ENCODE results near the gene ALAS1. TPM values are rescaled to one million over a fixed set of nuclear protein-coding genes. Genes with fewer than 3 reads are reported as not detected.

ALAS1 gene
- total and polyA plus RNA-seq, 9 of the 15 experiments (the other 6 are each of a cell fraction or from before 2014, with no cell fraction given), result 21.4 to 49.5 (median 34.4) TPM

DNA sequence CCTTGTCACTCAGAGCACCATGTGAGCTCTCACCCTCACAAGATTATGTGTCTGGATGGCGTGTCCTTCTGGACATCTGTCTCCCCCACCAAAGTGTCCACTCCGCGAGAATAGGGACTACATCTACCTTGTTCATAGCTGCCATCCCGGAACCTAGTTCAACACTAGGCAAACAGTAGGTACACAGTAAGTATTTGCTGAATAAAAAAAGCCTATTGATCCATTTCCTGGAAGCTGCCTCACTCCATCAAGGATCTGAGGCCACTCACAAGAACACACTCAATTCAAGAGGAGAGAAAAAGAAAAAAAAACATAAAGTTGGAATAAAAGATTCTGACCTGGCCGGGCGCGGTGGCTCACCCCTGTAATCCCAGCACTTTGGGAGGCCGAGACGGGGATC lies 11.2 kb upstream of the ALAS1 start:
- Histone ChIP-seq H3K4me3 (no peak overlapping the region), H3K9me3 (replicated peaks; ENCODE audit: control insufficient read depth, insufficient read depth, low read depth, low read length) (no peaks in the 10 kb centered on the region), H3K27ac (ENCODE audit: extremely low read depth, low read depth, low read length) (no peak overlapping the region), H3K9ac (ENCODE audit: insufficient read depth in 1 of 2, low read depth in 2 of 2, low read length in 2 of 2) (no peak overlapping the region; a peak in 1 of 4 replicates), H3K36me3 (ENCODE audit: control insufficient read depth, insufficient read depth, low read length) (no peaks in the 10 kb centered on the region), H3K4me2 (ENCODE audit: insufficient read depth, low read length) (no peak overlapping the region), H4K20me1 (replicated peaks; ENCODE audit: control insufficient read depth, insufficient read depth, low read length) (0 out of 2 replicates have a peak, but pooled peaks cover 6% of the 10 kb centered on the region), H2AFZ (ENCODE audit: low read depth, low read length) (no peak overlapping the region), H3K4me1 (replicated peaks in 1 of 2; ENCODE audit: control insufficient read depth in 2 of 2, insufficient read depth in 2 of 2, low read length in 2 of 2) (peaks cover 48 to 57% of the 10 kb centered on the region in 2 experiments), H3K27me3 (ENCODE audit: control insufficient read depth in 2 of 2, insufficient read depth in 2 of 2, low read length in 2 of 2) (no peaks in the 10 kb centered on the region), H3K9me1 (ENCODE audit: control insufficient read depth, insufficient read depth, low read length) (peaks cover 9% of the 10 kb centered on the region), H3K79me2 (ENCODE audit: control insufficient read depth, insufficient read depth, low read length) (no peaks in the 10 kb centered on the region)
- in situ Hi-C loops (cut with MboI) (no loop called here), intact Hi-C loops (cut with micrococcal nuclease) (no loop called here)
- DNase-seq (ENCODE audit: extremely low read depth in 1 of 4, low spot score in 3 of 4), result no peak
- no peak for ATAC-seq
- ChIA-PET CTCF (ENCODE audit: low intra/inter-chr PET ratio) (no interaction called here), POLR2A (interaction anchor here (0.6 to 1.3 kb wide), 2 partner anchors 32 to 36 kb away, joined by 3 read pairs; partner anchors contain the start of gene POC1A)
- TF ChIP-seq, protein P1, sequence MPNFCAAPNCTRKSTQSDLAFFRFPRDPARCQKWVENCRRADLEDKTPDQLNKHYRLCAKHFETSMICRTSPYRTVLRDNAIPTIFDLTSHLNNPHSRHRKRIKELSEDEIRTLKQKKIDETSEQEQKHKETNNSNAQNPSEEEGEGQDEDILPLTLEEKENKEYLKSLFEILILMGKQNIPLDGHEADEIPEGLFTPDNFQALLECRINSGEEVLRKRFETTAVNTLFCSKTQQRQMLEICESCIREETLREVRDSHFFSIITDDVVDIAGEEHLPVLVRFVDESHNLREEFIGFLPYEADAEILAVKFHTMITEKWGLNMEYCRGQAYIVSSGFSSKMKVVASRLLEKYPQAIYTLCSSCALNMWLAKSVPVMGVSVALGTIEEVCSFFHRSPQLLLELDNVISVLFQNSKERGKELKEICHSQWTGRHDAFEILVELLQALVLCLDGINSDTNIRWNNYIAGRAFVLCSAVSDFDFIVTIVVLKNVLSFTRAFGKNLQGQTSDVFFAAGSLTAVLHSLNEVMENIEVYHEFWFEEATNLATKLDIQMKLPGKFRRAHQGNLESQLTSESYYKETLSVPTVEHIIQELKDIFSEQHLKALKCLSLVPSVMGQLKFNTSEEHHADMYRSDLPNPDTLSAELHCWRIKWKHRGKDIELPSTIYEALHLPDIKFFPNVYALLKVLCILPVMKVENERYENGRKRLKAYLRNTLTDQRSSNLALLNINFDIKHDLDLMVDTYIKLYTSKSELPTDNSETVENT (CRISPR knock-in tag; IDR thresholded peaks at IDR 0.05), result no peak
- TF ChIP-seq ZKSCAN3 (CRISPR knock-in tag; IDR thresholded peaks at IDR 0.05) (no peak), KDM1A (IDR thresholded peaks at IDR 0.05) (no peak), SRF (CRISPR knock-in tag; IDR thresholded peaks at IDR 0.05) (no peak), ZNF77 (CRISPR knock-in tag; IDR thresholded peaks at IDR 0.05) (no peak), MEF2A (IDR thresholded peaks at IDR 0.05; ENCODE audit: control insufficient read depth, low read depth, low read length) (no peak), SMARCB1 (IDR thresholded peaks at IDR 0.05; ENCODE audit: insufficient read length, low read depth) (no peak), CAMTA2 (CRISPR knock-in tag; conservative IDR thresholded peaks at IDR 0.05) (no peak), RHOXF2B (CRISPR knock-in tag; conservative IDR thresholded peaks at IDR 0.05) (no peak), ARID1B (IDR thresholded peaks at IDR 0.05) (no peak), CREB1 (IDR thresholded peaks at IDR 0.05) (no peak), CREB1 (CRISPR knock-in tag; IDR thresholded peaks at IDR 0.05) (no peak), ZNF316 (IDR thresholded peaks at IDR 0.05) (no peak), ZNF561 (CRISPR knock-in tag; conservative IDR thresholded peaks at IDR 0.05) (no peak)
- TF ChIP-seq, protein P2, sequence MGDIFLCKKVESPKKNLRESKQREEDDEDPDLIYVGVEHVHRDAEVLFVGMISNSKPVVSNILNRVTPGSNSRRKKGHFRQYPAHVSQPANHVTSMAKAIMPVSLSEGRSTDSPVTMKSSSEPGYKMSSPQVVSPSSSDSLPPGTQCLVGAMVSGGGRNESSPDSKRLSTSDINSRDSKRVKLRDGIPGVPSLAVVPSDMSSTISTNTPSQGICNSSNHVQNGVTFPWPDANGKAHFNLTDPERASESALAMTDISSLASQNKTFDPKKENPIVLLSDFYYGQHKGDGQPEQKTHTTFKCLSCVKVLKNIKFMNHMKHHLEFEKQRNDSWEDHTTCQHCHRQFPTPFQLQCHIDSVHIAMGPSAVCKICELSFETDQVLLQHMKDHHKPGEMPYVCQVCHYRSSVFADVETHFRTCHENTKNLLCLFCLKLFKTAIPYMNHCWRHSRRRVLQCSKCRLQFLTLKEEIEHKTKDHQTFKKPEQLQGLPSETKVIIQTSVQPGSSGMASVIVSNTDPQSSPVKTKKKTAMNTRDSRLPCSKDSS (IDR thresholded peaks at IDR 0.05; ENCODE audit: low read depth, partially characterized antibody), result no peak
- no peak for FAIRE-seq
- WGBS (ENCODE audit: insufficient coverage, low coverage, missing lambda C conversion rate), result 76% methylated on average over 4 of the region's 9 CpGs
- no TSS peak for BruUV-seq (replicated peaks)

Measured in K562 (cell line).